Measurements from ENCODE around the gene ANAPC7.

The ANAPC7 gene

DNA sequence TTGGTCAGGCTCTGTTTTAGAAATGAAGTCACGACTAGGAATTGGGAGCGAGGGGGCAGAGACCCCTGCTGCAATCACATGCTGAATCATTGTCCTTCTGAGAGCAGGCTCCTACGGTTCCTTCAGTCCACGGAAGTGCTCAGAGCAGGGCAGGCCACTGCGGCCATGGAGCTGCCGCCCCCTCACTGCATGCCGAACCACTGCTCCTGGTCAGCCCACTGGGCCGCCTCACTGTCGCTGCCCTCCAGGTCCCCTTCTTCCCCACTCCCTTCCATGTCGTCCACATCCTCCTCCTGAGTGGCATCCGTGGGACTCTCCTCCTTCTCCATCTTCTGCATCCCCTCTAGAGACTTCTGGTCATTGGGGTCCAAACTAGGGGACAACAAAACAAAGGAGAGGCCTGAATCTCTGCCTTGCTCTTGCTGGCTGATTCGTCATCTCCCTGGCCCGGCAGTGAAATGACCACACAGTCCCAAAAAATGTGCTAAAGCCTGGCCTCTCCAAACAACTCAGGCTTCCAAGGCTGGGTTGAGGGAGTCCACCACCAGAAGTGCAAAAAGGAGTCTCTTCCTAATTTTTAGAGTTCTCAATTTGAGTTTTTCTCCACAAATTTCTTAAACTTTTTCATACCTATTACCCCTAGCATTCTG is 29.4 kb downstream of the ANAPC7 start:
- DNase-seq, result no peak

DNA sequence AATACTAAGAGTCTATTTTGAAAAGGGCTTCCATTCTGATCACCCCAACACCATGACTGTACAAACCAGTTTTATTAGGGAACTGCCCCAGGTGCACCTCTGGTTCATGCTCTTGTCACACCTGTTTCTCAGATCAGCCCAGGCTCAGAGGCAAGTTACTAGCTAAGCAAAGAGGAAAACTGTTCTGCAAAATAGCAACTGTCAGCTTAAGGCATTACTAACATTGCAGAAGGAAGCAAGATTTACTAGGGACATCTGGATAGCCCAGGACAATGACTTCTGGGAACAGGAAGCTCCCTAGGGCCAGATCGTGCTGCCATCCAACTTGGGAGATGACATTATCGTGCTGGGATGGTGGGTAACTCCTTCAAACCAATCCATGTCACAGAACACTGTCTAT is 30.1 kb downstream of the ANAPC7 start:
- no peak for DNase-seq

DNA sequence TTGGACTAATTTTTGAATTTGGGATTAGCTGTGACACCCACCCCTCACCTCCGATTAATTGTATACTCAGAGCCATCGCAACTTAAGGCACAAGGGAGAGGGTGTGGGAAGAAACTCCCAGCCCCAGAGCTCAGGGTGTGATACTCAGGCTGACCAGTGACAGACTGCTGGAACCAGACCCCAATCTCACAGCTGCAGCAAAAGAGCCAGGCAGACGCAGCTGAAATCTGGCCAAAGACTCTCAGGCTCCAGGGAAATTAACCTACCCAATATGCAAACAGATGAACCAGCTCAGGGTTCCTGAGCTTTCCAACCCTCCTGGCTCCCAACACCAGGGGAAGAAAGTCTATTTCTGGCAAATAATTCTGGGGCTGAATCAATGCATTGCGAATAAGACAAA is 30.5 kb downstream of the ANAPC7 start:
- no peak for DNase-seq

DNA sequence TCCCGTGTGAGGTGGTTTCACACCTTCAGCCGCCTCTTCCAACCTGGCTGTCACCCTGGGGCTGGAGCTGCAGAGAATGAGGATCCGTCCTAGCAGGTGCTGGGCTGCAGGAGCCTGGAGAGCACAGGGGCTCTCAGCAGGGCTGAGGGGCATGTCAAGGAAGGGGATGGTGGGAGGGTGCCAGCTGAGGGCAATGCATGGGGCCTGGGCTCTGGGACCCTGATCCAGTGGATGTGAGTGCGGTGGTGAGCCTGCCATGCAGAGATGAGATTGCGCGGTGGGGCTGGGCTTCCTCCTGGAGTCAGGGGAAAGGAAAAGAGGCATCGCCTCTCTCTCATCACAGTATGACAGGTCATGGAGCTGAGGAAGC is 31.5 kb downstream of the ANAPC7 start:
- no peak for DNase-seq

DNA sequence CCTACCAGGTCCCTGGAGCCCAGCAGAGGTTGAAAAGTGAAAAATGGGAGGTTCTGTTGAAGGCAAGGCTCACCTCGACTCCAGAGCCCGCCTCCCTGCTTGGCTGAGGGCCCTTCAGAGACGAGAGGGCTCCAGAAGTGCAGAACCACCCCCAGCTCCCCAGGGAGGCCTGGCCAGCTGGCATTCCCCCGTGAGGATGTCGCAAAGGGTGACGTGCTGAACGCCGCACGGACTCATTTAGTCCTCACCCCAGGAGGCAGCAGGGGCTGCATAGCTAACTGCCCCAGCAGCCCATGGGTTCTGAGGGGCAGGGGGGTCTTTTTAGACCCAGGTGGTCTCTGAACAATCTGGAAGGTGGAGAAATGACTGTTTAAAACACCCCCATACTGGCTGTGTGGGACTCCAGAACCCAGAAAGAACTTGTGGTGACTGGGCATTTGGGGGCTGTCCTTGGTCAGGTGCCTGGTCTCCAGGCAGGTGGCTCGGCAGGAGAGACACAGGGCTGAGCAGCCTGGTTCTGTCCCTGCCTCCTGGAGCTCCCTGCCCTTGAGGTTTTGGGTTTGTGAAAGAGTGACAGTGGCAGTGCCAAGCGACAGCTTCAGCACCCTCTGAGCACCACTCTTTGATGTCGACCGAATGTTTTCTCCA is 32.0 kb downstream of the ANAPC7 start:
- DNase-seq, result no peak

DNA sequence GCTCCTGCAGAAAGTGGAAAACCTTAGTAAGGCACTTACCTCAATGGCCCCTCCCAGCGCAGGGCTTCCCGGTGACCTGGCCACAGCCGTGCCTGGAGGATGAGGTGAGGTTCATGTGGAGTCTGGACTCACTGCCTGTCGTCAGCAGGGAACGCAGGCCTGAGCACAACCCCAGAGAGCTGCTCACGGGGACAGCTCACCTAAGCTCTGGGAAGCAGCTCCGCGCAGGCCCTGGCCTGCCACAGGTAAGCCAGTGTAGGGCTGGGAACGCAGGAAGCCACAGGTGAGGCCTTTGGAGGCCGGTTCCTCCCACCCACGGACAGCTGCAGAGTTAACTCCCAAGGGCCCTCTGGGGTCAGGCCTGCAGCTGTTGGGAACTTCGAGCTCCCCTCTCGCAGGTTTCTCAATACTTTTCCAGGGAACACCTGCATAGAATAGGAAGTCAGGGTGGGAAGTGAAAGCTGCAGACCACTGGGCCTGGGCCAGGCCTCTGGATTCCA is 32.7 kb downstream of the ANAPC7 start:
- no peak for DNase-seq

DNA sequence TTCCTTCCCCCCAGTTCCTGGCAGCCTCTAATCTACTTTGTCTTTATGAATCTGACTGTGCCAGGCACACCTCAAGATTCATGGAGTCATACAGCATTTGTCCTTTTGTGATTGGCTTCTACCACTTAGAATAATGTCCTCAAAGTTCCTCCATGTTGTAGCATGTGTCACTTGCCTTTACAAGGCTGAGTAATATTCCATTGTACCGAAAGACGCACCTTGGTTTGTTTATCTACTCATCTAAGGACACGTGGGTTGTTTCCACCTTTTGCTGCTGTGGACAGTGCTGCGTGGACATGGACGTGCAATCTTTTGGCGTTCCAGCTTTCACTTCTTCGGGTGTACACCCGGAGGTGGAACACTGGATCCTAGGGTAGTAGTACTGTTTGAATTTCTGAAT is 33.5 kb downstream of the ANAPC7 start:
- no peak for DNase-seq

DNA sequence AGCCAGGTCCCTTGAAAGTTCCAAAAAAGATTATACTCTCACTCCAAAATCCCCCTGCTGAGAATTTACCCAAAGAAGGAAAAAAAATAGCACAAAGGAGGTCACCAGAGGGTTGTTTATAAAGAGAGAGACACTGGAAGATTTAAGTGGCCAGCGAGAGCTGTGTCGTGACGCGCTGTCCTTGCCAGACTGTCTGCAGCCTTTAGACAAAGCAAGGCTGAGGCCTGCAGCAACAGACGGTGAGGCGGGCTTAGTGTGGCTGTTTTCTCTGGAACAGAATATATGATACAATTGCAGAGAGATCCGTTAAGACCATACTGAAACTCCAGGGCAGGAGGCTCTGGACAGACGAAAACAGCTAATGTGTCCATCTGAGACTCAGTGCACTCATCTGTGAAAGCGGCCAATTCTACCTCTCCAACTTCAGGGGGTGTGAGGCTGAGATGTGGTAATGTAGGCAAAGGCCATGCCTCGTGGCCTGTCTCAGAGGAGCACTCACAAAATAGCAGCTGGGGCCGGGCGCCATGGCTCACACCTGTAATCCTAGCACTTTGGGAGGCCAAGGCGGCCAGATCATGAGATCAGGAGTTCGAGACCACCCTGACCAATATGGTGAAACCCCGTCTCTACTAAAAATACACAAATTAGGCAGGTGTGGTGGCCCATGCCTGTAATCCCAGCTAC is 36.2 kb downstream of the ANAPC7 start:
- DNase-seq, result no peak

DNA sequence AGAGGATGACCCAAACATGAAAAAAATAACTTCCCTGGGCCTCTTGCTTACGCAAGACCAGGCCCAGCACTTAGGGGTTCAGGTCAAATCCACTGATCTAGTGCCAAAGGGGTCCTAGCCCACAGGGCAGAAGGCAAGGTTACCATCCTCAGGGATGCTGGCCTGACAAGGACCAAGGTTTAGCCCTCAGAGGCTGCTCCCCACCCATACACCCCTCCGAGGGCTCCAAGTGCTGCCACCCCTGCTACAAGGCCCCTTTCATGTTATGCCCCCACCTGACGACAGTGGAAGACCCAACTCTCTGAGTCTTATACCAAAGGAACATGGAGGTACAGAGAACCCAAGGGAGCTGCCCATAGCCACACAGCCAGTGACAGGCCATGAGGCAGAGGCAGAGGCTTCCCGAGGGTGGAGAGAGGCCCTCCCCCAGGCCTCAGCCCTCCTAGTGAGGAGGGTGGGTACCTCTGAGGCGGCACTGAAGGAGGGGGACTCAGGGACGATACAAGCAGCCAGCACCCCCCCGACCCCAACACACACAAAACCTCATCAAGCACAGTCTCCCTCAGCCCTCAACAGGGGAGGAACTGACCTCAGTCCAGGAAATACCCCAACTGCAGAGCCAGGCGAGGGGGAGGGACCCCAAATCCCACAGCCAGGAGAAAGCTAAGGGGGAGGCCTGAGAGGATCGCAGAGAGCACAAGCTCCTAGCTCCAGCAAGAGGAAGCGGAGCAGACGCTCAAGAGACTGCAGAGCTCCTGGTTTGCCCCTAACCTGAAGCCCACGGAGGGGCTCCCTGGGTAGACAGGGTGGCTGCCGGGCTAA is 37.0 kb downstream of the ANAPC7 start:
- no peak for DNase-seq

DNA sequence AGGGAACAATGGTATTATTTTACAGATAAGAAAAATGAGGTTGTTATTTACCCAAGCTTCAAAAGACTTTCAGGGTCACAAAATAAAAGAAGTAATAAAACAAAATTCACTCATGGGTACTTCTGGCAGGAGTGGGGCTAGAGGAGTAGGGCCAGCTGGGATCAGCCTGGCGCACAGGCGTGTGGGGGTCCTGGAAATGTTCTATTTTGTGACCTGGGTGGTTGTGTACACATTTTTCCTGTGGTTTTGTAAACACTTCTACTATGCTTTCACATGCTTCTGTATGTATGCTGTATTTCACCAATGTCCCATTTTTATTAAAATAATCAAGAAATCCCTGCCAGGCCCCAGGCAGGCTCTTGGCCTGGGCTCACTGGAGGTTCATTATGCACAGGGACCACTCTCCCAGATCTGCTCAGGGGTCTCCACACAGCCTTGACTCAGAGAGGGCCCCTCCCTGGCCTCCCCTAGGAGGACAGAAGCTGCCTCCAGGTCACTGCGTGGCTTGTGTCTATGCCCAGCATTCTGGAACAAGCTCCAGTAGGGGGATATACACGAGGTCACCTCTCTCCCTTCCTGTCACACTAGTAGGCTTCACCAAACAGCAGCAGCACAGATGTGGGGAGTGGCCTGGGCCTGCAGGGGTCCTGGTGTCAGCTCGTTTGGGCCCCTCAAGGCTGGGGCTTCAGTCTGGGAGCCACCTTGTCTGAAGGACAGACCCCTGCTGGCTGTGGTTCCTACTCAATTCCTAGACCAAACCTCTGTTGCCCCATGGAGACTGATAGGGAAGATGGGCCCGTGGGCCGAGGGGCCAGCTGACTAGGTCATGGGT is 37.8 kb downstream of the ANAPC7 start:
- DNase-seq, result peak; percentile 70

DNA sequence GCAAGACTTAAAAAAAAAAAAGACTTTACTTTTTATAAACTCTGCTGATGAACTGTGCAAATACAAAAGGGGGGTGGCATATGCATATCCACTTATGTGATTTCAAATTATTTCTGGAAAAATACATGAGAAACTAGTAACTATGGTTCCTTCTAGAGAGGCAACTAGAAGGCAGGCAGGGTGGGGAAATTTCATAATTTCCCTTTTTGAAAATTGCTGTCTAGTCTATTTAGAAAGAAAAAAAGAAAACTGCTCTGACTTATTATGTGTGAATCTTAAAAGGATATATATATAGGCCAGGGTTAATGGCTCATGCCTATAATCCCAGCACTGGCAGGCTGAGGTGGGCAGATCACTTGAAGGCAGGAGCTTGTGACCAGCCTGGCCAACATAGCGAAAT is 42.3 kb downstream of the ANAPC7 start:
- DNase-seq, result peak; percentile 58

DNA sequence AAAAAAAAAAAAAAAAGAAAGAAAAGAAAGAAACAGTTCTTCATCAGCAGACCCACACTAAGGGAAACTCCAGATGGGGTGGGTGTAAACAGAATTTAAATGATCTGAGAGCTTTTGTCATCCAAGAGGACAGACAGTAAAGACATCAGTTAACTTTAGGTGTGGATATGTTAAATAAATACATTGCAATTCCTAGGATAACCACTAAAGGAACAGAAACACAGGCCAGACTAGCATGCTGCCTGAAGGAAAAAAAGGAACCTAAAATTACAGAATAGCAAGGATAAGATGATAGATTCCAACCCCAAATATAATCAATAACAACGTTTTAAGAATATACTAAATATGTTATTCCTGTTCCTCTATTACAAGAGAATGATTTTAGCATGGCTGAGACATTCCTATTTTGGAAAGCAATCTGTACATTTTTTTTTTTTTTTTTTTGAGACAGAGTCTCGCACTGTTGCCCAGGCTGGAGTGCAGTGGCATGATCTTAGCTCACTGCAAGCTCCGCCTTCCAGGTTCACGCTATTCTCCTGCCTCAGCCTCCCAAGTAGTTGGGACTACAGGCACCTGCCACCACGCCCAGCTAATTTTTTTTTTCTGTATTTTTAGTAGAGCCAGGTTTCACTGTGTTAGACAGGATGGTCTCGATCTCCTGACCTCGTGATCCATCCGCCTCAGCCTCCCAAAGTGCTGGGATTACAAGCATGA is 45.0 kb downstream of the ANAPC7 start:
- peak; percentile 31 for DNase-seq

DNA sequence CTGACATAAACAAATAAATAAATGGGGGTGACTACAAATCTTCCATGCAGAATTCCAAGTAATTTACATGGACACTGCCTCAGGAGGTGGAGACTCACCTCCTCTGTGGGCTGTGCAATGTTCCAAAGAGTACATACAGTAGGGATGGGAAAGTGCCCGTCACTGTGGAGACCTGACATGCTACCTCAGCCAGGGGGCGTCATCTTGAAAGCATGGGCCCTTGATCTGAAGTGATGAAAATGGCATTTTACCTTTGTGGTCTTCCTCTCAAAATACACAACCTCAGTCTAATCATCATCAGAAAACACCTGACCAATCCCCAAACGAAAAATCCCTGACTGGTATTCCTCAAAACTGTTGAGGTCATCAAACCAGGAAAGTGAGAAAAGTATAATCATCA is 48.4 kb downstream of the ANAPC7 start:
- DNase-seq, result no peak

DNA sequence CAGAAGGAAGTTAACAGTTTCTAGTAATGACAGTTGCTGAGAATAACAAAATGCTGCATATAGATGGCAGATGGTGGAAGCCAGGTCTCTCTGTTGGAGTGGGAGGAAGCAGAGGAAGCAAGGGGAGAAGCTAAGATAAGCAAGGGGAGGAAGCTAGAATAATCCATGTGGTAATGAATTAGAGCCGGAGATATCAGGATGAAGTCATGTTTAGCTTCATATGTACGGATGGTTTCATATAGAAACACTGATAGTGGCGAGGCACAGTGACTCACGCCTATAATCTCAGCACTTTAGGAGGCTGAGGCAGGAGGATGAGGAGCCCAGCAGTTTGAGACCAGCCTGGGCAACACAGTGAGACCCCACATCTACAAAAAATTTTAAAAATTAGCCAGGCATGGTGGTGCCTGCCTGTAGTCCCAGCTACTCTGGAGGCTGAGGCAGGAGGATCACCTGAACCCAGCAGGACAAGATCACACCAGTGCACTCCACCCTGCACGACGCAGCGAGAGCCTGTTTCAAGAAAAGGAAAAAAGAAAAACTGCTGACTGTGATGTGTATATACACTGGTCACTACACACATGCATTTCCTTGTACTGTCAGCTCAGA is 49.2 kb downstream of the ANAPC7 start:
- DNase-seq, result peak; percentile 43

DNA sequence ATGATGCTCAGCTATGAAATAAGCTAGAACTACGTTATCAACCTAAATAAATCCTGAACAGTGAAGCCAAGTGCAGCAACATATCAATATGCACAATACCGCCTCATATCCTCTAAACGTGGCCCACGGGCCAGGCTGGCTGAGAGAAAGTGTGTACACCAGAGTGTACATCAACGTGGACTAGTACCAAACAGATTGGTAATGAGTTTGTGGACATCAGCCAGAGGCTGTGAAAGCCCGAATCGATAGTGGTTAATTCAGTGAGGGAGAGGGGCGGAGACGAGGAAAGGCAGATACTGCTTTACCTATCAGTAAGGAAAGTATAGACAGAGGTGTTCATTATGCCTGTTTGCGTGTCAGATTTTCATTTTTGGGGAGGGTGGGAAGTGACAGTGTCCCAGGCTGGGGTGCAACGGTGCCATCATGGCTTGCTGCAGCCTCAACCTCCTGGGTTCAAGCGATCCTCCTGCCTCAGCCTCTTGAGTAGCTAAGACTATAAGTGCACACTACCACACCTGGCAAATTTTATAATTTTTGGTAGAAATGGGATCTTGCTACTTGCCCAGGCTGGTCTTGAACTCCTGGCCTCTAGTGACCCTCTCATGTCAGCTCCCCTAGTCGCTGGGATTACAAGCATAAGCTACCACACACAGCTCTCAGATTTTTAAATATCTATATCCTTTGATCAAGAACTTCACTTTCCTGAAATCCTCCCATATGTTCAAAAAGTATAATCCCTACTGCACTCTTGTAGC is 50.1 kb downstream of the ANAPC7 start:
- DNase-seq, result no peak

DNA sequence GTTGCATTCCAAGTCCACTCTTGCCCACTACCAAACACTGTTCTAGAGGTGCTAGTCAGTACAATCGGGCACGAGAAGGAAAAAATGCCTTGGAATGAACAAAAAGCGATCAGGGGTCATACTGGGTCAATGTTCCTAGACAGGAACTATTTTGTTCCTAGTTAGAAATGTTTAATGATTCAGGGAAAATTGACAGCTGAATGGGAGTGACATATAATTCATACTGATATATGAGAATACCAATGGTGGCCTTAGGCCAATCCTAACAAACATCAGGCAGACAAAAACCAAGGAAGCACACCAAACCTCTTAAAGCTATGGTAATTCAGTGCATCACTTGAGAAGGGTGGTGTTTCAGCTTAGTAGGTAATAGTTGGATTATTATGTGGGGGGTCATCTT is 51.1 kb downstream of the ANAPC7 start:
- no peak for DNase-seq

DNA sequence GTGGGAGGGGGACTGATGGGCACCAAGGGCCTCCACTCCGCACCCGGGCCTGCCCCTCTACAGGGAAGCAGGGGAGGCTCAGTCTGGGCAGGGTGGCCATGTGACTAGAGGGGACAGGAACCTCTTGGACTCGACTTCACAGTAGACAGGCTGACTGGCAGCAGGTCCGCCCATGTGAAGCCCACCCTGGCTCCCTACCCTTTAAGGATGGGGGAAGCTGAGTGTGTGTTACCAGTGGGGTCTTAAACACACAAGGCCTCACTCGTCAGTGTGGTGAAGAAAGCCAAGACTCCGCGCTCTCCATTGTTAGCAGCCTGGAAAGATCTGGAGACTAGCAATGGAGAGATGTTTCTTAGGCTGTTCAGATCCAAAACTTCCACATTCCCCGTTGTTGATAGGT is 52.4 kb downstream of the ANAPC7 start:
- no peak for DNase-seq

DNA sequence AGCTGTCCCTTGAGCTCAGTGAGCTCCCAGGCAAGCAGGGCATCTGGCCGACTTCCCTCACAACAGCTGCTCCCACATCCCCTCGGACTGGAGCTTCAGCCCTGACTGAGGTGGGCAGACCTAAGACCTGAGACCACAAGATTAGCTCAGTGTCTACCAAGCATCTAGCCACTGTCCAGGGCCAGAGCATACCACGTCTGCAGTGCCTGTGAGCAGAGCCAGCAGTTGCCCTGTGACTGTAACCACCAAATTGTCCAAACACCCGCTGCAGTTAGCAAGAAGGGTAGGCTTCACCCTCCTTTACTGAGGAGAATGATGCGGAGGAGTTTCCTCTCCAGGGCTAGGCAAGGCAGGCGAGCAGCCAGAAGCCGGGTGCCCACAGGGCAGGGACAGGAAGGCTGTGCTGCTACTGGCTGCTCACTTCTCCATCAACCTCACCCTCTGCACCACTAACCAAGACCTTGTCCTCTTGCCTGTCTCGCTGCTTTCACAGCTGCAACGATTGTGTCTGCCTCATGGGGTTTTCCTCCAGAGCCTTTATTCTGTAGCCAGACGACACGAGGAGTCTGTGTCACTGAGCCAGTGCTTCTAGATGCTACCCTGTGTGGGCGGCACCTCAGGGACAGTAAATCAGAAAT is 53.9 kb downstream of the ANAPC7 start:
- peak; percentile 81 for DNase-seq

DNA sequence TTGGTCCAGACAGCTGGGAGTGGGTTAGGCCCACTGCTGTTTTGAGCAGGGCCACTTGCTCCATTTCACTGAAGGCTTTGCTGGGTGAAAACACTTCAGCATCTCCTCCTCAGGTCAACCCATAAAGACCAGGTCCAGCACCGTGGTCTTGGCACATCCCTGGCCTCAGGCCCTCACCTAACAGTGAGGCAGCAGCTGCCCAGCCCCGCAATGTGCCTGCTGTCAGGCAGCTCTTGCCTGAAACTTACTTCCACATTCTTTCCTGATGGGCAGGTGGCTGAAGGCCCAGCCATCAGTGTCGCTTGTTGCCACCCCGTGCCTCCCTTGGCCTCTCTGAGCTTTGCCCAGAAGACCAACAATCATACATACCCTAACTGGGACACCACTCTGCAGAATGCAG is 54.4 kb downstream of the ANAPC7 start:
- DNase-seq, result no peak

DNA sequence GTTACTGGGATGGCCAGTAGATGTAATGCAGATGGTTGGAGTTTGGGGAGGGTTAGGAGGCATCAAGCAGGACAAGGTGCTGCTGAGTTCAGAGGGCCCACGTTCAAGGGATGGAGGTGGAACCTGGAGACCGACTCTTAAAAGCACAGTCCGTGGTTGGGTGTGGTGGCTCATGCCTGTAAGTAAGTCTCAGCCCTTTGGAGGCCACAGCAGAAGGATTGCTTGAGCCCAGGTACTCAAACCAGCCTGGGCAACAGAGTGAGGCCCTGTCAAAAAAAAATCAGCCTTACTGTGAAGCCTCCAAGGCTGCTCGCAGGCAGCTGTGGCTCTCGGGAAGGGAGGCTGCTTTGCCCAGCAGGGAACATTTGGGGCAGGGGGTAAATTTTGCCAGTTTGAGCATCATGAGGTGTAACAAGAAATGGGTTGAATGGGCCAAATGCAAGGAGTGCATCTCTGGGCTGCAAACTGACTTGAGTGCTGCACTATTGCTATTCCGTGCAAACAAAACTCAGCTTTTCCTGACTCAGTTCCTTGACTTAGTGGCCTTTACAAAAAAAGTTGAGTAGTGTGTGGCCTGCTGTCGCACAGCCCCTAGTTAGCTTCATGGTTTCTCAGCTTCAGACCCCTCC is 55.0 kb downstream of the ANAPC7 start:
- no peak for DNase-seq
